Anterior cingulate cortex (tissue), 58 donors: Measurements from ENCODE around the gene ALOX5.
"Not testable (repeated sequence)": the region's sequence is repeated elsewhere in the genome, so short reads cannot be mapped to it uniquely, and the experiment has no call there.

ENCODE experiments used
- DNase-seq, 58 donors: peaks; one replicate each; lab custom pipeline; 2025; lab: John Stamatoyannopoulos, UW

ALOX5 gene

DNA sequence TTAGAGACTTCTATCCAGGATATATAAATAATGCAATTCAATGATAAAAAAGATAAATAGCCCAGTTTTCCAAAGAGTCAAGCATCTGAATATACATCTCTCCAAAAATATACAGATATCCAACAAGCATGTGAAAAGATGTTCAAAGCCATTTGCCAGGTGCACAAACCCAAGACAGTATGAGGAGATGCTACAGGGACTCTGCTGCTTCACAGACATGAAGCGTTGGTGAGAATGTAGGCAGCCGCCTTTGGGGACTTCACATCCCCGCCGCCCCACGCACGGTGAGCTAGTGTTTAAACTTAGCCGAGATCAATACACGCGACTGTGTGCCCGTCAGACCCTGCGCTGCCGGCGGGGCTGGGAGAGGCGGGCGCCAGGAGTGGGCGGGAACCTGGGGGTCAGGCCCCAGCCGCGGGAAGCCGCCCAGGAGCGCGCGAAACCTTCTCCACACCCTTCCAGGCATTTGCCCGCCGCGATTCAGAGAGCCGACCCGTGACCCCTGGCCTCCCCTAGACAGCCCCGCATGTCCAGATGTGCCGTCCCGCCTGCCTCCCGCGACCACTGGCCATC lies 927 bp upstream of the ALOX5 start:
- no peak for DNase-seq

DNA sequence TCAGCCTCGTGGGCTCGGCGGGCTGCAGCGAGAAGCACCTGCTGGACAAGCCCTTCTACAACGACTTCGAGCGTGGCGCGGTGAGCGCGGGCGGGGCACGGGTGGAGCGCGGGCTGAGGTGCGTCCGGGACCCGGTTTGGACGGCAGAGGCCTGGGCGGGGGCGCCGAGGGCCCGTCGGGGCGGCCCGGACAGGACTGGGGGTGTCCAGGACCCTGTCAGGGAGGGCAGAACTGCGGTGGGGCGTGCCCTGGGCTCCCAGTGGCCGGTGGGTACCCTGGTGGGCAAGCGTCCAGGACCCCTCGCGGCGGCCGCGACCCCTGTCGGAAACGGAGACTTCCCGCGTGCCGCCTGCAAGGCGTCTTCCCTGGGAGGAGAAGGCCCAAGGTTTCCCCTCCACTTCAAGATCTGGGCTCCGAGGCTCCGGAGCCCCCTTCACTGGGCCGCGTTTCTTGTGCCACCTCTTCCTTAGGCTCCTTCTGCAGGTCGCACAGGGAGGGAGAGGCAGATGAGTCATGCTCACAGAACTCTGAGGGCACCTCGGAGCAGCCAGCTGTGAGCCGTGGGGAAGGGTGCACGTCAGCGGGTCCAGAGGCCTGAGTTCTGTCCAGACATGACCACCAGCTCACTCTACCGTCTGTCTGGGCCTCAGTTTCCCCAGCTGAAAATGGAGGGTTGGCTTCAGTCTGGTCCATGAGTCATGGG lies 485 bp downstream of the ALOX5 start:
- DNase-seq = no peak

DNA sequence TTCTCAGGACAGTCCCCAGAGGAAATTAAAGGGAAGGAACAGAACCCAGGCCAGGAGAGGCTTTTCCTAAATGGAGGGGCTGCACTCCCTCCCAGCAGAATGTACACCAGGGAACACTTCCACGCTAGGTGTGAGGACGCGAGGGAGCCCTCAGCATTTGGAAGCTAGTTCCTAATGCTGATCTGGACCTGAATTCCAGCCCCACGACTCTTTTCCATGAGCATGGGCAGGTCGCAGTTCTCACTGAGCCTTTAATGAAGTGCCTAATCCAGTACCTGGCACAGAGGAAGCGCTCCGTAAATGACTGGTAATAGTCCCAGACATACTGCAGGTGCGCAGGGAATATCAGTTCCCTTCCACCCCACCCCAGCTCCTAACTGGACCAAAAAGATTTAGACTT lies 1.1 kb downstream of the ALOX5 start:
- no peak for DNase-seq

DNA sequence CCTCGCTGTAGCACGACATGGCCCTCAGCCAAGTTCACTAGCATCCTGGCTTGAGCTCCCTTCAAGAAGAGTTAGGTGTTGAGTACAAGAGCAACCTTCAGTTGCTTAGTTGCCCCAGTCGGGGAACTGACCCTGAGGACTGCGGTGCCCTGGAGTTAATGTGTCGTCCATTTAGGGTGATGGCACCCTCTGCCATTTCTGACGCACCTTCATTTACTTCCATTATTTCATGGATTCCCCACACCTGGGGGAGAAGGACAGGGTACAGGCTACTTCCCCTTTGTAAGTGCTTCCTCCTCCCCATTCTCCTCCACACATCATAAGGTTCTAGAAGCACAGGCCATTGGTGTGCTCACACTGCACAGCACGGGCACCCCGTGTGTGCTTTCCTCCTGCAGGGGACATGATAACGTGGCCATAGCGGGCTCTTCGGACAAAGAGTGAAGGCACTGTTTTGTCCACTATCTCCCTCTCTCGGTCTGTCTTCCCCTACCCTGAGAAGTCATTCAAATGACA lies 1.8 kb downstream of the ALOX5 start:
- DNase-seq = no peak

DNA sequence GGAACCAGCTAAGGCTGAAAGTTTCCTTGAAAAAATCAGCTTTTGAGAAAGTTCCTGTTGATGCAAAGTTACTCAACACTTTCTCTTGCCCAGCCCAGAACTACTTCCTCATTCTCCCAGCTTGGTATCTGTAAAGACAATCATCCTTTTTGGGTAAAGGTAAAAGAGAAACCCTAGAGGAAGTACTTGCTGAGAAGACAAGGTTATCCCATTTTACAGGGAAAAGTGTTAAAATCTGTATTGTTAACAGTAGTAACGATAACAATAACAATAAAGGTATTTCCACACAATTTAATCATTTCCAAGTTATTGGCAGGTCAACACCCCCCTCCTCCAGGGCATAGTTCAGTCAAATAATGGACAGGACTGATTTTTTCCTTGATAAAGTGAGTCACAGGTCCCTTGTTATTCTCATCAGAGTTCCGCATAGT lies 2.4 kb downstream of the ALOX5 start:
- no peak for DNase-seq

DNA sequence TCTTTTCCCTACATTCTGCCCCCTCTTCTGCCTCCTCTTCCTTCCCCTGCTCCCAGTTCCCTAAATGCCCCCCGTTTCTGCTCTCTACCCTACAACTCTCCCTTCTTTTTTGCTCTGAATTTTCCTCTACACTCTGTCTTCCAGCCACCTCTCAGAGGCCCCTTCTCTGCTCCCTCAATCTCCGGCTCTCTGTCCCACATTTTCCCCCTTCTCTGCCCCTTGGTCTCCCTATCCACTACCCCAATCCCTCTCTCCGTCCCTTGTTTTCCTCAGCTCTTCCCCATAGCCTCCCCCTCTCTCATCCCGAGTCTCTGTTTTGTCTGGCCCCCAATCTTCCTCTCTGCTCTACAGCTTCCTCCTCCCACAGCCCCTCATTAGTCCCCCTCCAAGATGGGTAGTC lies 3.3 kb downstream of the ALOX5 start:
- no peak for DNase-seq

DNA sequence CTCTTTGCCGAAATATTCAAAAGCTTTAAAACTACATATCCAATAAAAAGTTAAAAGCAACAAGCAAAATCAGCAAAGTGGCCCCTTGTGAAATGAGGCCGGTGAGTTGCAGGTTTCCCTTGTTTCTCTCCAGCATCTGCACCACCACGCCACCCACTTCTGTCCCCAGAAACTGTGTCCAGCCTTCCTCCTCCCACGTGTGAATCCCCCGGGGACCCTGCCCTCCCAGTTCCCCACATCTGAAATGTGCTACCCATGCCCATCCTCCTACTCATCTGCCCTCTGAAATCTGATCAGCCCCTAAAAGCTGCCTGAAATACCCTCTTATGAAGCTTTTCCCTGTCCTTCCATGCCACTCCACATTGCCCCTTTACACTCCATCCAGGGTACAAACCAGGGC lies 3.8 kb downstream of the ALOX5 start:
- DNase-seq = no peak

DNA sequence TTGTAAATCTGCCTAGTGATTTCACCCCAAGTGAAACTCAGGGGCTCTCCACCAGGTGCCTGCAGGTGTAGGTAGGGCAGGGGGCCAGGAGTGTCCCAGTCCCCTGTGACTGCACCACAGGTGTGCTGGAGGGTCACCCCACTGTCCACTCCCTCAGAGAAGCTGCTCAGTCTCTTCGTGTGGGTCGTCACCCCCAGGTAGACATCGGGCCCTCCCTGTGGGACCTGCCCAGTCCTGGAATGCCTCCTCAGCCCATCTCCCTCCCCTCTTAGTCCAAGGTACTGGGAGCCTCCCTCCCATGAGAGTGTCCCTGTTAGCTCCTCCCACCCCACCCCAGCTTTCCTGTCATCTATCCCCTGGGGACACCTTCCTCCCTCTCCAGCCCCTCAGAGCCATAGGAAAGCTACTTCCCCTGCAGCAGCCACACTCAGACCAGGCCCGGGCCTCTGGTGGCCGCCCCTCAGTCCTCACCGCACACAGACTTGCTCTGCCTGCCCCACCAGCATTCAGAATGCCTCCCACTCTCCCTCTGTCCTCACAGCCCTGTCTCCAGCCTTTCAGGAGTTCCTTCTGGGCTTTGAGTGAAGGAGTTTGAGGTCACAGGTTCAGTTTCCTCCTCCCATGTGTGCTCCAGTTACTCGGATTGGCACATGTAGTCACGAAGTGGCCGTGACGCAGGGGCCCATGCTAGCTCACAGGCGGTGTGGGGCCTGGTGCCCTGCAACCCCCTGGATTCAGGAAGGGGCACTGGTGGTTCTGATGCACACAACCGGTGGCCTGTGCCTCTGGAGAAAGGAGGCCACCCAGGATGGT lies 5.1 kb downstream of the ALOX5 start:
- no peak for DNase-seq

DNA sequence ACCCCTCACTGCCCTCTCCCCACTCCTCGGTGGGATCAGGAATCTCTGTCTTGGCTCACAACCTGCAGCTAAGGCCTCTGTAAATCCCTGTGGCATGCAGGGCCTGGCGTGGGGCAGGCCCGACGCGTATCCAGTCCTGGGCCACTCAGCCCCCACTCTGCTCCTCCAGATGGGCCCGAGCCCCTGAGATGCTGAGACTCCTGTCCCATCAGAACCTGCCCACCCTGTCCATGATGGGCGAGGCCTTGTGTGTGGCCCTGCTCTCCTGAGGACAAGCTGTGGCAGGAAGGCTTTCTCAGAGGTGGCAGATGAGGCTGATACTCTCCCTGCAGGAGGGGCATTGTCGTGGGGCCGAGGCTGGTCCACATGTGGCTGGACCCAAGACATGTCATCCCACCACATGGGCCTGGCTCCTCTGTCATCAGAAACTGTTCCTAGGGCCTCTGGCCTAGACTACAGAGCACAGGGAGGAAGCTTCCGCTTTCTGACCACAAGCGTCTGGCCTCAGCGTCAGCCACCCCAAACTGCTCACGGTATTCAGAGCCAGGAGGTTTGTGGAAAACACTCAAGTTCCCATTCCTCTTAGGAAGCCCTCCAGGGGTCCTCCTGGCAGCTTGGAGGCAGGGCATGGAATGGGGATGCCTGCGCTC lies 6.0 kb downstream of the ALOX5 start:
- peak in 4 of 58 donors; percentile 23 to 35 (median 28) for DNase-seq

DNA sequence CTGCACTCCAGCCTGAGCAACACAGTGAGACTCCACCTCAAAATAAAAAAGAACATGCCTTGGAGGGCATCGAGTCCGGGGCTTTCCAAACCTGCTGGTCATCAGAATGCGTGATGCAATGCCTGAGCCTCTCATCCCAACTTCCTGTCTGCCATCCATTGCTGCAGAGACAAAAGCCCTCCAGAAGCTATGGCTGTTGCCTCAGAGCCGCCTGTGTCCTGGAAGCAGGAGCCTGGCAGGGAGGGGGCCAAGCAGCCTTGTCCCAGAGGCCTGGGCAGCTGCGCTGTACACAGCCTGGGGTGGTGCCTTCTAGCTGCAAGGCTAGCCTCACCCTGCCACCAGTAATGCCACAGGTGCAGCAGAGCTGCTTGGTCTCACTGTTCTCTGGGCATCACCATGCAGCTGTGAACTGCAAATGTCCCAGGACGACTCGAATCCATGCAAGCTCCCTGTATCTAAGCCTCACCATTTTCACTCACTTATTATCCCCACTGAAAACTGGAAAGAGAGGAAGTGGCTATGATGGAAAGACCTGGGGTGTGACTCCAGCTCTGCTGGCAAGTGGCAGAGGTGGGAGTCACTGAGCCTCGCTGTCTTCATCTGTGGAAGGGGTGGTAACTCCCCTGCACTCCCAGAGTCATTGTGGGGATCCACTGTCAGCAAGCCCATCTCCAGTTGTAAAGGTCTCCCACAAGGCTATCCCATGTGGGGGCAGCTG lies 7.0 kb downstream of the ALOX5 start:
- no peak for DNase-seq

DNA sequence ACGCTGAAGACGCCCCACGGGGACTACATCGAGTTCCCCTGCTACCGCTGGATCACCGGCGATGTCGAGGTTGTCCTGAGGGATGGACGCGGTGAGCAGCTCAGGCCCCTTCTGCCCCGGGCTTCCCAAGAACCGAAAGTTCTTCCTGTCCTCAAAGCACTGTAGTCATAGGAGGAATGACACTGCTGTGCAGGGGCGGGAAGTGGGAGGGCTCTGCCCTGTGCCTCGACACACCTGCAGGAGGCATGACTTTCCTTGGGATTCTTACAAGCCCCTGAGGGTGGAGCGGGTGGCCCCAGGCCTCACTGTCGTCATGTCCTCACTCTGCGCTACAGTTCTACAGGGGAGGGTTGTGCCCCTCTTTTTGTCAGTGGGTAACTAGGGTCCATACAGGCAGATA lies 8.6 kb downstream of the ALOX5 start:
- no peak for DNase-seq

DNA sequence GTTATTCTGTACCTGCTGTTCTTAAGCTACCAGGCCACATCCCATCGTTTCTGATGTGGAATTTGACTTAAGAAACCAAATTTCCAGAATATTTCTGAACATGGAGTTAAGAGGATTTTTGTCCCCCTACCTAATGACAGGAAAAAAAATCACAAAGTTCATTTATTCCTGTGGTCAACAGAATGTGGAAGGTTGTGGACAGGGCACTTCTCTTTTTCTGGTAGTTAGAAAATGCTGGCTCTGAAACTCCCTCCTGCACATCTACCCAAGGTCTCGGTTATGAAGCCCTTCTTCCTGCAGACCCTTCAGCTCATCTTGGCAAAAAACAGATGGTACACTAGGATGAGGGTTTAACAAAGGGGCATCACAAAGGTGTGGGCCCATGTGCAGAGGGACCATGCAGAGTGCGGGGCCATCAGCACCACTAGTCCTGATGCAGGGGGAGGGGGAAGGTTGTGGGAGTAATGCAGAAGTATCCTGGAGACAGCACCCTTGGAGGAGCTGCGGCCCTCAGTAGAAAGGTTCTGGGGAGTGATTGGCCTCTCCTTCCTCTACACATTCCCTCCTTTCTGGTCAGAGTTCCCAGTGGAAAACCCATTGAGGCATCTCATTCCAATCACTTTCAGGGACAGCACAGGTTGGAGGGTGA lies 9.8 kb downstream of the ALOX5 start:
- DNase-seq = no peak

DNA sequence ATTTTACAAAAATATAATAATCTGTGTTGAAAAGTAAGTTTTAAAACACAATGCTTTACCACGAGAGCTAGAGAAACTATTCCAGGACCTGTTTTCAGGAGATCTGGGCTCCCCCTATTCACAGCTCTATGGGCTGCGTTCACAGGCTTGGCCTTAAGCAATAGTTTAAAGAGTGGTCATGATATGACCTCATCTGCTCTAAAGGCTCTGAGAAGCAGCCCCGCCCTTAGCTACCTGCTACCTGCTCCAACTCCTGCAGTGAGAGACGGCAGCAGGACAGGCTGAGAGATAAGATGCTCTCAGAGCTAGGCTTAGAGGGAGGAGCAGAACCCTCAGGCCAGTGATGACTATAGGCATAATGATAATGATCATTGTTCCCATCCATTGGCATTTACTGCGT lies 12.6 kb downstream of the ALOX5 start:
- DNase-seq = no peak

DNA sequence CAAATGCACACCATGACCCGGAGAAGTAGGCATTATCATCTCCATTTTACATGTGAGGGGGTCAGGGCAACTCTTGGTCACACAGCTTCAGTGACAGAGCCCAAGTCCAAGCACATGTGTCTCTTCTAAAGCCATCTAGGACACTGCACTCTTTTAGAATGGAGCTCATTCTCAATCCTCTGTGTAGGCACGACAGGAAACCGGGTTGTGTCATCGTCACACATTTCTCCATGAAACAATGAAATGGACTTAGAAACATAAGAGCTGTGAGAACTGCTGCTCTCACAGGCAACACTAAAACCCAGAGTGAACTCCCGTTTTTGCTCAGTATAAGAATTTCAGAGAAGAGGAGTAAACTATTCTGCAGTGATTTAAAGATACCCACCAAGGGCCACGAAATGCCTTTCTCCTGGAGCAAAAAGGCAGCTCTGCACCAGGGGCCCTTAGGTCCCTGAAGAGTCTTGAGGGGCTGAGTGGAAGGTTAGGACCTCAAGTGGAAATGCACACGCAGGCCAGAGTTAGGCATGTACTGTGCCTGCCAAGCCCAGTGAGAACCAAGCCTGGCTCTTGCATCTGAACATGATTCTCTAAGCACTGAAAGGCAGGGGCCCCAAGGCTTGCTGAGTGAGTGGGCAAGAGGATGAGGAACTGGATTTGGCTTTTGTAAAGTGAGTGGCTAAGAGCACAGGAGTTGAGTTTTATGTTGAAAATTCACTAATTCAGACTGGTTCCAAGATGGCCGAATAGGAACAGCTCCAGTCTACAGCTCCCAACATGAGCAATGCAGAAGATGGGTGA lies 13.3 kb downstream of the ALOX5 start:
- DNase-seq = no peak

DNA sequence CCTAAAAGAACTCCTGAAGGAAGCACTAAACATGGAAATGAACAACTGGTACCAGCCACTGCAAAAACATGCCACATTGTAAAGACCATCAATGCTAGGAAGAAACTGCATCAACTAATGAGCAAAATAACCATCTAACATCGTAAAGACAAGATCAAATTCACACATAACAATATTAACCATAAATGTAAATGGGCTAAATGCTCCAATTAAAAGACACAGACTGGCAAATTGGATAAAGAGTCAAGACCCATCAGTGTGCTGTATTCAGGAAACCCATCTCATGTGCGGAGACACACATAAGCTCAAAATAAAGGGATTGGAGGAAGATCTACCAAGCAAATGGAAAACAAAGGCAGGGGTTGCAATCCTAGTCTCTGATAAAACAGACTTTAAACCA lies 15.7 kb downstream of the ALOX5 start:
- DNase-seq = not testable (repeated sequence)

DNA sequence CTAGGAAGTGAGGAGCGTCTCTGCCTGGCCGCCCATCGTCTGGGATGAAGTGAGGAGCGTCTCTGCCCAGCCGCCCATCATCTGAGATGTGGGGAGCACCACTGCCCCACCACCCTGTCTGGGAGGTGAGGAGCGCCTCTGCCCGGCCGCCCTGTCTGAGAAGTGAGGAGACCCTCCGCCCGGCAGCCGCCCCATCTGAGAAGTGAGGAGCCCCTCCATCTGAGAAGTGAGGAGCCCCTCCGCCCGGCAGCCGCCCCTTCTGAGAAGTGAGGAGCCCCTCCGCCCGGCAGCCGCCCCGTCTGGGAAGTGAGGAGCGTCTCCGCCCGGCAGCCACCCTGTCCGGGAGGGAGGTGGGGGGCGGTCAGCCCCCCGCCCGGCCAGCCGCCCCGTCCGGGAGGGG lies 17.6 kb downstream of the ALOX5 start:
- DNase-seq = not testable (repeated sequence)

DNA sequence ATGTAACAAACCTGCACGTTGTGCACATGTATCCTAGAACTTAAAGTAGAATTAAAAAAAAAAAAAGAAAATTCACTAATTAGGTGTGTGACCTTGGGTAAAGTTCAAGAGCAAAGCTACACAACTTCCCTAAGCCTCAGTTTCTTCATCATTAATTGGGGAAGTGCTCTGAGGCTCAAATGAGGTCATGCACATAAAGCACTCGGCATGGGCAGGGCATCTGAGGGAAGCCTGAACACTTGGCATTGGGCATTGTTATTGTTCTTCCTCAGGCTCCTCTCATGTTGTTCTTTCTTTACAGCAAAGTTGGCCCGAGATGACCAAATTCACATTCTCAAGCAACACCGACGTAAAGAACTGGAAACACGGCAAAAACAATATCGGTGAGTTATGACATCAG lies 21.5 kb downstream of the ALOX5 start:
- DNase-seq = no peak

DNA sequence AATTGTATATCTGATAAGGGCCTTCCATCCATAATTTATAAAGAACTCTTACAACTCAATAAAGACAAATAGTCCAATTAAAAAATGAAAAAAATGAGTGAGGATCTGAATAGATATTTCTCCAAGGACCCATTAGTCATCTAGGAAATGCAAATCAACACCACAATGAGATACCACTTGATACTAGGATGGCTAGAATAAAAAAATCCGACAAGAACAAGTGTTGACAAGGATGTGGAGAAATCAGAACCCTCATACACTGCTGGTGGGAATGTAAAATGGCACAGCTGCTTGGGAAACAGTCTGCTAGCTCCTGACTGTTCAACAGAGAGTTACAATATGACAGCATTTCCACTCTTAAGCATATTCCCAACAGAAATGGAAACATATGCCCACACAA lies 24.6 kb downstream of the ALOX5 start:
- DNase-seq = no peak

DNA sequence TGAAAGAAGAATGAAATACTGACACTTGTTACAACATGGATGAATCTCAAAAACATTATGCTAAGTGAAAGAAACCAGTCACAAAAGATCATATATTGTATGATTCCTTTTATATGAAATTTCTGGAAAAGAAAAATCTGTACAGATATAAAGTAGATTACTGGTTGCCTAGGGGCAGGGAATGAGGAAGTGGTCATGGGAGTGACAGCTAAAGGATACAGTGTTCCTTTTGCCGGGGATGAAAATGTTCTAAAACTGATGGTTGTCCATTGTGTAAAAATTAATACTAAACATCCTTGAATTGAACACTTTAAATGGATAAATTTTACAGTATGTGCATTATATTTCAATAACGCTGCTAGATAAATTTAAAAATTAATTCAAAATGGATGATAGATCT lies 25.1 kb downstream of the ALOX5 start:
- DNase-seq = no peak
